Upper lobe of left lung (tissue), 4 donors: ENCODE results near the gene KLF15.

ENCODE experiments used
- CTCF ChIP-seq, 6 experiments: fragments of 450-650 bp in 4 of 6; fragments of 200-600 bp in 2 of 6; sonication (generic) in 2 of 6; IDR thresholded peaks; one replicate each; pipeline ENCODE4 v1.5.1; 2016 to 2019; ENCODE audit warnings: antibody characterized with exemption in 6 of 6
- EP300 ChIP-seq, 4 donors: sonication (generic); formaldehyde crosslinking; IDR thresholded peaks; one replicate each; pipeline ENCODE4 v1.5.1; 2017; ENCODE audit warnings: antibody characterized with exemption in 4 of 4, control low read depth in 2 of 4
- POLR2A ChIP-seq, 4 donors: fragments of 450-650 bp; IDR thresholded peaks; one replicate each; pipeline ENCODE4 v1.5.1; 2016 to 2017; ENCODE audit warnings: antibody characterized with exemption in 4 of 4, mild to moderate bottlenecking in 2 of 4
- POLR2AphosphoS5 ChIP-seq, 2 donors: sonication (generic); formaldehyde crosslinking; IDR thresholded peaks; one replicate each; pipeline ENCODE4 v1.5.1; 2017; ENCODE audit warnings: antibody characterized with exemption in 2 of 2

GRCh38 chr3:126313166-126313565 lies 44.0 kb downstream of the KLF15 start:
- TF ChIP-seq CTCF (IDR thresholded peaks at IDR 0.05) (no peak), POLR2A (IDR thresholded peaks at IDR 0.05) (no peak), POLR2AphosphoS5 (IDR thresholded peaks at IDR 0.05) (no peak), EP300 (IDR thresholded peaks at IDR 0.05) (no peak)
